Inferior parietal cortex (tissue), 1 donor: ENCODE data around the gene STK25.
"Not testable (repeated sequence)": the region's sequence is repeated elsewhere in the genome, so short reads cannot be mapped to it uniquely, and the experiment has no call there.

Experiments
- DNase-seq: peaks from one replicate; pipeline ENCODE4 v3.0.0-alpha.2; 2016; ENCODE audit errors: extremely low spot score

The STK25 gene

GRCh38 chr2:241539616-241540374, 31.4 kb upstream of the STK25 start:
- DNase-seq, result no peak

DNA sequence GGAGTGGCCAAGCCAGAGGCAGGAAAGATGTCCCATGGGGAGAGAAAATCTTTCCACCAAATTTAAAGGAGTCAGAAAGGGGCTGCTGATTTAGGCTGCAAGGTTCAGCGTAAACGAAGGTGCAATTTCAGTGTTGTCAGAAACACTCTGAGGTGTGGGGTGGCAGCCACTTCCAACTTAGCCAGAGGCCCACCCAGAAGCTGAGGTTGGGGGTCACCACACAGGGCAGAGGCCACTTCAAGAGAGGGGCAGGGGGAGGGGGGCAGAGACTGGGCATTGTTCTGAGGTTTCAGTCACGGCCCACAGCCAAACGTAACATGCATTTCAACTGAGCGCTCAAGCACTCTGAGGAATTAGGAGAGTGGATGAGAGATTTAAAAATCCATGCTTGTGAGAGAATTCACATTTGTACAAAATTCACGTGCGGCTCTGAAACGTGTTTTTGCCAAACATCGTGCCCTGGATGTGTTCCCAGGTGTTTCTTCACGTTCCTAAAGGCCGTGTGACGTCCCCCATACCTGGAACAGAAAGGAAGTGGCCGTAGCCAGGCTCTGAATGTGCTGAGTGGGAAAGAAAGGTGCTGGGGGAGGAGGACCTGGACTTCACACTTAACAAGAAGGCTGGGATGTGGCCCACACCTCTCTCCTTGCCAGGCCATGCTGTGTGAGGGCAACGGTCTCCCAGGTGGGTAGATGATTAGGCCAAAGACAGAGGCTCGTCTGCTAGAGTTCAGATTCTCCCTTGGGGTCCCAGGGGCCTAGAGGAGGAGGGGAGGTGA, 30.6 kb upstream of the STK25 start:
- DNase-seq, result no peak

- no peak for DNase-seq
Measured at GRCh38 chr2:241535871-241536655, 27.7 kb upstream of the STK25 start.

DNA sequence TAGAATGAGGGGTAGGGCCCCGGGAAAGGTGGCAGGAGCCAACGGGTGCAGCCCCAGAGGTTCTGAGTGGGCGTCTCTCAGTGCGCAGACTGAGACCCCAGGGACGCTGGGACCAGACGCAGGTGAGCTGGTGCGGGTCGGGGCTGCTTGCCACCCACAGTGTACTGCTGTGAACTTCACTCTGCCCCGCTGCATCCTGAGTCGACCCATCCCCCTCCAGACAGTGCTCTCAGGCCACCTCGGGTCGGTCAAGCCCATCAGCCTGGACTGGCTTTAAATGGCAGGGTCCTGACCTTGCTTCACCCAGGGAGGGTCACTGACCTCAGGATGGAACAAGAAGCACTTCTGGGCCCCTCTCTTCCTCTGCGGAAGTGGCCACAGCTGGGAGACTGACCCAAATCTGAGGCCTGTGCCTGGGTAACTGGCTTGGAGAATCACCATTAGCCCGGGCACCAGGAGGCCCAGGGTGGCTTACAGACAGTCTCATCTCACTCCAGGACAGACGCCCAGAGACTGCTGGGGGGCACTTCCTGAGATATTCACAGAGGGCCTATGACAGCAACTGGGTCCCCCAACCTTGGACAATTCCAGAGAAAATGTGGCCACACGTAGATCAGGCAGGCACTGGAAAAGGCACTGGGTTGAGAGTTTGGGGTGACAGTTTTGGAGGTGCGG, 26.5 kb upstream of the STK25 start:
- no peak for DNase-seq

- no peak for DNase-seq
Measured at GRCh38 chr2:241534293-241534692, 25.9 kb upstream of the STK25 start.

DNA sequence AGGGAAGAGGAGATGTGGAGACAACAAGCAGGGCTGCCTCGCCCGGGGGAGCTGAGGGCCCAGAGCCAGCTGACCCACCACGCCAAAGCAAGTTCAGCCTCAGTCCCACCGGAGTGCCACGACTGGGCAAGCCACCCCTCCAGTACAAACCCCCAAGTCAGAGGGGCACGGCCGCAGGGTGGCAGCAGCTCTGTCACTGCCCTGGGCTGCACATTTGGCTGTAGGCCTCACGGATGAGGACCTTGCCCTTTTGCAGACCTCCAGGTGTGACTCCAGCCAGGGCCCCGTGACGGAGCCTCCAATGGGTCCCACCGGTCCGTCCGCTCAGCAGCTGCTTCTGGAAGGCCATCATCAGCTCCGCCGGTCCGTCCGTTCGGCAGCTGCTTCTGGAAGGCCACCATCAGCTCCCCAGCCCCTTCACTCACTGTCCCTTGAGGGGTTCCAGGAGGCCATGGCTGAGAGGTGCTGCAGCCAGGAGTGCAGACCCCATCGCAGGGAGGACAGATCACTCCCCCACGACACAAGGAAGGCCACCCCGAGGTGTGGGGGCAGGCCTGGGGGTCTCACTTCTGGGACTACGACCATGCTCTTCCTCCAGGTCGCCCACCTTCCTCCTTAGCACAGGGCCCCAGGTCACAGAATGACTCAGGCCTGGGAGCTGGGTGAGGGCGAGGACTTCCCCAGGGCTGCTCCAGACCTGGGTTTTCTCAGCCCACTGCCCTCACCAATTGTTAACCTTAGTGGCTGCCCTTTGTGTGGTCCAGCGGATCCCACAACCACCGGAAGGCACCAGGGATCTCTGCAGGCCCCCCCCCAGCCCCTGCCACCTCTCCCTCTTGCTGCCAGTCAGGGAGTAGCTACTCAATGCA, 24.6 kb upstream of the STK25 start:
- no peak for DNase-seq

GRCh38 chr2:241532168-241532567, 23.8 kb upstream of the STK25 start:
- no peak for DNase-seq

DNA sequence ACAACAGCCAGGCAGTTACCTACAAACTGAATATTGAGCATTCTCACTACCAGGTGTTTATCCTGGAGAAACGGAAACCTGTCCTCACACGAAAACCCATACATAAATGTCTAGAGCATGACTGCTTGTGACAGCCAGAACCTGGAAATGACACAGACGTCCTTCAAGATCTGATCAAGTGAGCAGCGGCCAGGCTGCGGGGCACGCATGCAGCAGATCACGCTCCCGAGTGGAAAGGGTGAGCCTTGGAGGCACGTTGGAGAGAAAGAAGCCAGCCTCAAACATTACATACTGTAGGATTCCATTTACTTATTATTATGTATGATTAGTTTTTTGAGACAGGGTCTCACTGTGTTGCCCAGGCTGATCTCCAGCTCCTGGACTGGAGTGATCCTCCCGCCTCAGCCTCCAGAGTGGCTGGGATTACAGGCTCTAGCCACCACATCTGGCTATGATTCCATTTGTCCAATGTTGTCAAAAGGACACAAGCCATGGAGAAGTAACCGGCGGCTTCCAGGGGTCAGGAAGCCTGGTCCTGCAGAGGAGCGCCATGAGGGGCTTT, 22.9 kb upstream of the STK25 start:
- DNase-seq, result no peak

DNA sequence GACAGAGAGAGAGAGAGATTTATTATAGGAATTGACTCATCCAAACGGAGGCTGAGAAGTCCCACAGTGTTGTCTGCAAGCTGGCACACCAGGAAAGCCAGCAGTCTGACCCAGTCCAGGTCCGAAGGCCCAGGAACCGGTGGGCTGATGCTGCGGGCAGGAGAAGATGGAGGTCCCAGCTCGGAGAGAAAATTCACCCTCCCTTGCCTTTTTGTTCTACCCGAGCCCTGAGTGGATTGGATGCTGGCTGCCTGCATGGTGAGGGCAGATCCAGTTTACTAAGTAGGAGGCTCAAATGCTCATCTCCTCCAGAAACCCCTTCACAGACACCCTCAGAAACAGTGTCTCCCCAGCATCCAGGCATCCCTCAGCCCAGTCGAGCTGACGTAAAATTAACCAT, 22.2 kb upstream of the STK25 start:
- no peak for DNase-seq

DNA sequence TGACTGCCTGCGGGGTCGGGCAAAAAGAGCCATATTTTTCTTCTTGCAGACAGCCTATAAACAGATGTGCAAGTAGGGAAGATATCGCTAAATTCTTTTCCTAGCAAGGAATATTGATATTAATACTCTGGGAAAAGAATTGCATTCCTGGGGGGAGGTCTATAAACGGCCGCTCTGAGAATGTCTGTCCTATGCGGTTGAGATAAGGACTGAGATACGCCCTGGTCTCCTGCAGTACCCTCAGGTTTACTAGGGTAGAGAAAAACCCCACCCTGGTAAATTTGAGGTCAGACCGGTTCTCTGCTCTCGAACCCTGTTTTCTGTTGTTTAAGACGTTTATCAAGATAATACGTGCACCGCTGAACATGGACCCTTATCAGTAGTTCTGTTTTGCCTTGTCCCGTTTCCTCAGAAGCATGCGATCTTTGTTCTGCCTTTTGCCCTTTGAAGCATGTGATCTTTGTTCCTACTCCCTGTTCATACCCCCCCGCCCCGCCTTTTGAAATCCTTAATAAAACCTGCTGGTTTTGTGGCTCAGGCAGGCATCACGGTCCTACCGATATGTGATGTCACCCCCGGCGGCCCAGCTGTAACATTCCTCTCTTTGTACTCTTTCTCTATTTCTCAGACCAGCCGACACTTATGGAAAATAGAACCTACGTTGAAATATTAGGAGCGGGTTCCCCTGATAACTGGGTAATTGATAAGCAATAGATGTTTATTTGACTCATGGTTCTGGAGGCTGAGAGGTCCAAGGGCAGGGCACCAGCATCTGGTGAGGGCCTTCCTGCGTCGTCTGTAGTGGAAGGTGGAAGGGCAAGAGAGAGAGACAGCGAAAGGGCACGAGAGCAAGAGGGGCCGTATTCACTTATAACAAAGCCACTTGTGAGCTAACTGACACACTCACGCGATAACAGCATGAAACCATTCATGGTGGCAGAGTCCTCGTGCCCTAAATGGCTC, 17.7 kb upstream of the STK25 start:
- not testable (repeated sequence) for DNase-seq

- DNase-seq, result no peak
Measured at GRCh38 chr2:241522477-241522876, 14.1 kb upstream of the STK25 start.

DNA sequence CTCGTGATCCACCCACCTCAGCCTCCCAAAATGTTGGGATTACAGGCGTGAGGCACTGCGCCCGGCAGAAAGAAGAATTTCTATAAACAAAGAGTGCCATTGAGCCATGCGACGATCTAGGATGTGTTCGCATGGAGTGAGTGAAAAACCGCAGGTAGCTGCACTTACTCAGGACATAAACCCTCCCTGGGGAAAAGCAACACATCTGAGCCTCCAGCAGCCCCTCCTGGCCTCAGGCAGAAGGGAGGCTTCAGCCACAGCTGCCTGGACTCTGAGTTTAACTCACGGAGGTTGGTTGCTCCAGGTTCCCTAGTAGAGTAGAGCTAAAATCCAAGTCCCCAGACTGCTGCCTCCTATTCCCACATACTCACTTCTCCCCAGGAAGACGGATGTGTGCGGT, 11.3 kb upstream of the STK25 start:
- no peak for DNase-seq

GRCh38 chr2:241517297-241517696, 8.9 kb upstream of the STK25 start:
- DNase-seq, result no peak

GRCh38 chr2:241516520-241516965, 8.2 kb upstream of the STK25 start:
- DNase-seq, result no peak

GRCh38 chr2:241514986-241515737, 6.8 kb upstream of the STK25 start:
- no peak for DNase-seq

DNA sequence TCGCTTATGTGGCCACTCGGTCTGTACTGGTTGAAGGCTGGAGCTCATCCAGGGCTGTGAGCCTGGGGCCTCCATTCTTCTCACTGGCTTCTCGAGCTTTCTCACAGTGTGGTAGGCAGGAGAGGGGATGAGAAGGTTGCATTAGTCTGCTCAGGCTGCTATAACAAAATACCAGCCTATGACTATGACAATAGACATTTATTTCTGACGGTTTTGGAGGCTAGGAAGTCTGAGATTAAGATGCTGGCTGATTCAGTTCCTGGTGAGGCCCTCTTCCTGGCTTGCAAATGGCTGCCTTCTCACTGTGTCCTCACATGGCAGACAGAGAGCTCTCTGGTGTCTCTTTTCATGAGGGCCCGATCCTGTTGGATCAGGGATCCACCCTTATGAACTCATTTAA, 6.2 kb upstream of the STK25 start:
- DNase-seq, result no peak

GRCh38 chr2:241511091-241511741, 2.8 kb upstream of the STK25 start:
- DNase-seq, result no peak

DNA sequence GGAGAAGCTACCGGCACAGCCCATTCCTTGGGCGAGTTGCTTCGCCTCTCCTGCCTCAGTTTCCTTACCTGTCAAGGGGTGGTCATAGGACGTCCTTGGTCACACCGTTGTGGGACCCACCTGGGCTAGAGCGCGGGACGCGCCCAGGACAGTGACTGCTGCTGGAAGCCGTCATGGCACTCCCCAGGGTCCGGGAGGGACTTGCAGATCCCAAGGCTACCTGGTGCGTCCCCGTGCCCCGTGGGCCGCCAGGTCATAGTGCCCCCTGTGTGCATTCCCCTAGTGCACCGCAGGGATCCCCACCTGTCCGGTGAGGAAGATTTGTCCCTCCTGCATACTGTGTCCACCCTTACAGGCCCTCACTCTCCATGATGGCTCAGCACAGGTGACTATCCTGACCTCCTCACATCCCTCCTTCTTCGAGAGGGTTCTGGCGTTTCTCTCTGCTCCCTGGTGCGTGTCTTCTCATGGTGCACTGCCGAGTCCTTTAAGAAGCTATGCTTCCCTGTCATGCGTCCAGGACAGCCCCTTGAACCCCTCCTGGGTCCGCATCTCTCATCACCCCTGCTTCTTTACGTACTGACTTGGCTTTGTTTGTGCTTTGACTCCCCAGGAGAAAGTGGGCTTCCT, 886 bp upstream of the STK25 start:
- no peak for DNase-seq
